DND-41 (cell line): ENCODE results near the gene NAPSA.

Experiments used
- ATAC-seq: fragments of 200-7000 bp; cut with Tn5 transposase; 3 replicates; pipeline ENCODE4 v1.9.1; 2021; ENCODE audit warnings: low read depth; ENCODE audit not compliant: insufficient read depth
- DNase-seq: peaks from one replicate; pipeline ENCODE4 v3.0.0-alpha.2; 2020
- H2AFZ ChIP-seq: 2 replicates; pipeline ENCODE4 v1.6.0; 2012; ENCODE audit warnings: low read depth, low read length
- H3K27ac ChIP-seq: 2 replicates; pipeline ENCODE4 v1.5.1; 2012; ENCODE audit warnings: low read length, inconsistent platforms
- H3K27me3 ChIP-seq: fragments of 200-600 bp; sonication (generic); 2 replicates; pipeline ENCODE4 v1.6.0; 2012; ENCODE audit warnings: low read length, mild to moderate bottlenecking, inconsistent platforms; ENCODE audit not compliant: insufficient read depth, poor library complexity
- H3K36me3 ChIP-seq: 2 replicates; pipeline ENCODE4 v1.5.1; 2012; ENCODE audit warnings: low read length, inconsistent platforms; ENCODE audit not compliant: insufficient read depth
- H3K4me1 ChIP-seq: 2 replicates; pipeline ENCODE4 v1.5.1; 2012; ENCODE audit warnings: mild to moderate bottlenecking, low read length; ENCODE audit not compliant: insufficient read depth
- H3K4me2 ChIP-seq: 2 replicates; pipeline ENCODE4 v1.6.0; 2012; ENCODE audit warnings: mild to moderate bottlenecking, moderate library complexity, low read length, inconsistent platforms; ENCODE audit not compliant: insufficient read depth
- H3K4me3 ChIP-seq, 2 experiments: fragments of 200-600 bp in 1 of 2; shearing (Covaris generic) in 1 of 2; 2 replicates each; pipeline ENCODE4 v1.5.1; 2012 to 2016; ENCODE audit warnings: inconsistent platforms in 2 of 2, low read length in 2 of 2, mild to moderate bottlenecking in 2 of 2, low read depth in 1 of 2, moderate library complexity in 1 of 2
- H3K79me2 ChIP-seq: 2 replicates; pipeline ENCODE4 v1.6.0; 2012; ENCODE audit warnings: low read length, inconsistent platforms; ENCODE audit not compliant: insufficient read depth
- H3K9ac ChIP-seq: 2 replicates; pipeline ENCODE4 v1.6.0; 2012; ENCODE audit warnings: low read depth, mild to moderate bottlenecking, inconsistent platforms, low read length, moderate library complexity
- H3K9me3 ChIP-seq: 2 replicates; pipeline ENCODE4 v1.5.1; 2012; ENCODE audit warnings: low read length, moderate library complexity, mild to moderate bottlenecking, inconsistent platforms; ENCODE audit not compliant: insufficient read depth, severe bottlenecking
- H4K20me1 ChIP-seq: 2 replicates; pipeline ENCODE4 v1.6.0; 2012; ENCODE audit warnings: low read length; ENCODE audit not compliant: insufficient read depth
- EZH2 ChIP-seq: IDR thresholded peaks from 3 replicates; pipeline ENCODE4 v1.6.1; 2012; ENCODE audit warnings: borderline replicate concordance, low read depth, mild to moderate bottlenecking, moderate library complexity, low read length, inconsistent platforms; ENCODE audit not compliant: severe bottlenecking
- TF ChIP-seq, protein P1 (sequence below): IDR thresholded peaks from 2 replicates; pipeline ENCODE4 v1.5.1; 2012; ENCODE audit warnings: borderline replicate concordance, low read length, moderate library complexity, mild to moderate bottlenecking; ENCODE audit not compliant: poor library complexity, severe bottlenecking; ENCODE audit errors: extremely low read depth

The NAPSA gene

DNA sequence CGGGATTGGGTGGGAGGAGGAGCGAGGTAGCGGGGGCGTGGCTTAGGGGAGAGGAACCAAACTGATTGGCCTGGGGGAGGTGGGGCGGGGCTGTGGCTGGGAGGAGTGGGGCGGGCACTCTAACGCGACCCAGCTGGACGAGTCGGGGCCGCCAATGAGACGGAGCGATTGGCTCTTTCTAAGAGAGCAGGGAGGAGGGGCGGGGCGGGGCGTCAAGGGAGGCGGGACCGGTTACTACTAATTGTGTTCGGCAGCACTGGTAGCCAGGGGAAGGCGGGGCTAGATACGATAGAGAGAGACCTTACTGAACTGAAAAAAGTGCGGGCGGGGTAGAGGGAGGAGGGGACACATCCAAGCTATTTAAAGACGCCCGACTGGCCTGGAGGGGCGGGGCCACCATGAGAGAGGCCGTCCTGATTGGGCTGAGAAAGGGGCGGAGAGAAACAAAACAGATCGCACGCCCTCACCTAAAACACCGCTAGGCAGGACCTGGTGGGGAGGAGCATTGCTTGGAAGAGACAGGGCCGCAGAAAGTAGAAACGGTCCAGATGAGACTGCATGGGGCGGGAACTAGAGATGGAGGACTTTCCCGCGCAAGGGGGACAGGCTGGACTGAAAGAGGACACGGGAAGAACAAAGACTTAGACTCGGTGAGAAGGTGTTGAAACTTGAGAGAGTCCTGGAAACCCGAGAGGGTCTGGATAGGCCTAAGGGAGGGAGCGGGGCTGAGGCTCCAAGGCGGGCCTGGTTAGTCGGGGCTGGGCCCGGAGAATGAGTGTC lies 36.1 kb downstream of the NAPSA start, which contains the start of gene KCNC3:
TSS of gene KCNC3 (minus strand) at position 232 of the 780 bp plus-strand sequence. CDS start 295 bp downstream, outside the sequence.
- no peak within 1 kb of the TSS for H3K4me3 ChIP-seq
- peaks cover 38% of the 10 kb centered on the region for H3K4me1 ChIP-seq
- H3K9me3 ChIP-seq = no peaks in the 10 kb centered on the region
- H2AFZ ChIP-seq = no peak within 1 kb of the TSS
- ATAC-seq = no peak
- TF ChIP-seq, protein P1, sequence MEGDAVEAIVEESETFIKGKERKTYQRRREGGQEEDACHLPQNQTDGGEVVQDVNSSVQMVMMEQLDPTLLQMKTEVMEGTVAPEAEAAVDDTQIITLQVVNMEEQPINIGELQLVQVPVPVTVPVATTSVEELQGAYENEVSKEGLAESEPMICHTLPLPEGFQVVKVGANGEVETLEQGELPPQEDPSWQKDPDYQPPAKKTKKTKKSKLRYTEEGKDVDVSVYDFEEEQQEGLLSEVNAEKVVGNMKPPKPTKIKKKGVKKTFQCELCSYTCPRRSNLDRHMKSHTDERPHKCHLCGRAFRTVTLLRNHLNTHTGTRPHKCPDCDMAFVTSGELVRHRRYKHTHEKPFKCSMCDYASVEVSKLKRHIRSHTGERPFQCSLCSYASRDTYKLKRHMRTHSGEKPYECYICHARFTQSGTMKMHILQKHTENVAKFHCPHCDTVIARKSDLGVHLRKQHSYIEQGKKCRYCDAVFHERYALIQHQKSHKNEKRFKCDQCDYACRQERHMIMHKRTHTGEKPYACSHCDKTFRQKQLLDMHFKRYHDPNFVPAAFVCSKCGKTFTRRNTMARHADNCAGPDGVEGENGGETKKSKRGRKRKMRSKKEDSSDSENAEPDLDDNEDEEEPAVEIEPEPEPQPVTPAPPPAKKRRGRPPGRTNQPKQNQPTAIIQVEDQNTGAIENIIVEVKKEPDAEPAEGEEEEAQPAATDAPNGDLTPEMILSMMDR = no peak
- TF ChIP-seq EZH2 = no peak
- no peaks in the 10 kb centered on the region for H3K36me3 ChIP-seq
- H3K79me2 ChIP-seq = no peaks in the 10 kb centered on the region
- DNase-seq = peak; percentile 20
- H3K27ac ChIP-seq = no peak within 1 kb of the TSS
- no peaks in the 10 kb centered on the region for H3K27me3 ChIP-seq
- H3K9ac ChIP-seq = no peak within 1 kb of the TSS
- H4K20me1 ChIP-seq = no peaks in the 10 kb centered on the region
- no peak within 1 kb of the TSS; the same call in 1 of the 2 replicates for H3K4me2 ChIP-seq

DNA sequence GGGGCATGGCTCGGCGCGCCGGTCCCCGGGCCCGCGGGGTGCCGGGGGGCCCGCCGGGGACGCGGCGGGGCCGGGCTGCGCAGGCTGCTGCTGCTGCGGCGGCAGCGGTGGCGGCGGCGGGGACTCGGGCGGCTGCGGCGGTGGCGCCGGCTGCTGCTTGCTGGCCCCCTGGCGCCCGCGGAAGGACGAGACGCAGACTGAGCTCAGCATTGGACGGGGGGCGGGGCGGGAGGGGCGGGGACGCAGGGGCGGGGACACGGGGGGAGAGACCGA lies 36.6 kb downstream of the NAPSA start:
- peaks cover 38% of the 10 kb centered on the region for H3K4me1 ChIP-seq
- no peaks in the 10 kb centered on the region for H3K36me3 ChIP-seq
- no peaks in the 10 kb centered on the region for H3K27me3 ChIP-seq
- no peaks in the 10 kb centered on the region for H3K79me2 ChIP-seq
- no peak overlapping the region for H3K27ac ChIP-seq
- DNase-seq (no peak), ATAC-seq (no peak)
- H2AFZ ChIP-seq = no peak overlapping the region
- H3K4me3 ChIP-seq = no peak overlapping the region
- TF ChIP-seq EZH2 = no peak
- TF ChIP-seq, protein P1 = no peak
- H3K9me3 ChIP-seq = no peaks in the 10 kb centered on the region
- H4K20me1 ChIP-seq = no peaks in the 10 kb centered on the region
- H3K9ac ChIP-seq = no peak overlapping the region
- H3K4me2 ChIP-seq = no peak overlapping the region

DNA sequence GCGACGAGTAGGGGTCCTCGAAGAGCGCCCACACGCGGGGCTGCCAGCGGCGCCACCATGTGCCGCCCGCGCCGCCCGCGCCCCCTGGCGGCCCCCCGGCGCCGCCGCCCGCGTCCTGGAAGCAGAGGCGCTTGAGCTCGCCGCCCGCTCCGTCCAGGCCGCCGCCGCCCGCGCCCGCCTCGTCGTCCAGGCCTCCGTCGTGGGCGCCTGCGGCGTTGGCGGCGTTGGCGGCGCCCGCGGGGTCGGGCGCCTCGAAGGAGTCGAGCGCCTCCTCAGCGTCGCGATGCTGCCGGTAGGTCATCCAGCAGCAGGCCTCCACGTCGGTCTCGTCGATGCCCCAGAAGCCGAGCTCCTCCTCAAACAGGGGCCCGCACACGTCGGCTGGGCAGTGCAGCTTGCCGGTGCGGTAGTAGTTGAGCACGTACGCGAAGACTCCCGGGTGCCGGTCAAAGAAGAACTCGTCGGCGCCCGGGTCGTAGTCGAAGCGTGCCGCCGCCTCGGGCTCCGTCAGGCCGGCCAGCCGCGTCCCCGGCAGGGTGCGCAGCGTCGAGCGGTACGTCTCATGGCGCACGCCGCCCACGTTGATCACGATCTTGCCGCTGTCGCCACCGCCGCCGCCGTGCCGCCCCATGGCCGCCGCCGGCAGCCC lies 37.1 kb downstream of the NAPSA start:
- no peak overlapping the region for H2AFZ ChIP-seq
- no peak for ATAC-seq
- no peak for DNase-seq
- H3K4me2 ChIP-seq = no peak overlapping the region
- no peak overlapping the region for H3K9ac ChIP-seq
- TF ChIP-seq EZH2 = no peak
- TF ChIP-seq, protein P1 = no peak
- H4K20me1 ChIP-seq = no peaks in the 10 kb centered on the region
- H3K27ac ChIP-seq = no peak overlapping the region
- H3K4me3 ChIP-seq = no peak overlapping the region
- H3K36me3 ChIP-seq = no peaks in the 10 kb centered on the region
- no peaks in the 10 kb centered on the region for H3K9me3 ChIP-seq
- H3K27me3 ChIP-seq = no peaks in the 10 kb centered on the region
- H3K79me2 ChIP-seq = no peaks in the 10 kb centered on the region
- H3K4me1 ChIP-seq = peaks cover 38% of the 10 kb centered on the region
